Hypothalamus (tissue), 51 donors: ENCODE measurements around the gene RPS6KA2.

Experiments
- DNase-seq, 51 donors: peaks; one replicate each; lab custom pipeline; 2025; lab: John Stamatoyannopoulos, UW

Gene RPS6KA2

GRCh38 chr6:166617359-166617758 lies 9.7 kb downstream of the RPS6KA2 start:
- DNase-seq, result no peak

- DNase-seq, result no peak
Measured at GRCh38 chr6:166616261-166617238, 10.5 kb downstream of the RPS6KA2 start.

GRCh38 chr6:166615059-166615770 lies 11.8 kb downstream of the RPS6KA2 start:
- DNase-seq, result peak in 3 of 51 donors; percentile 13 to 49 (median 46)

- no peak for DNase-seq
Measured at GRCh38 chr6:166614589-166614988, 12.5 kb downstream of the RPS6KA2 start.

- DNase-seq, result no peak
Measured at GRCh38 chr6:166614171-166614583, 12.9 kb downstream of the RPS6KA2 start.

- DNase-seq, result no peak
Measured at GRCh38 chr6:166613027-166613426, 14.0 kb downstream of the RPS6KA2 start.

- DNase-seq, result no peak
Measured at GRCh38 chr6:166612471-166612881, 14.6 kb downstream of the RPS6KA2 start.

GRCh38 chr6:166611631-166612030 lies 15.4 kb downstream of the RPS6KA2 start:
- no peak for DNase-seq

- no peak for DNase-seq
Measured at GRCh38 chr6:166610069-166610468, 17.0 kb downstream of the RPS6KA2 start.

GRCh38 chr6:166608774-166609173 lies 18.3 kb downstream of the RPS6KA2 start:
- DNase-seq, result no peak

- DNase-seq, result no peak
Measured at GRCh38 chr6:166605752-166606151, 21.3 kb downstream of the RPS6KA2 start.

- DNase-seq, result no peak
Measured at GRCh38 chr6:166604911-166605310, 22.1 kb downstream of the RPS6KA2 start.

GRCh38 chr6:166604328-166604727 lies 22.7 kb downstream of the RPS6KA2 start:
- DNase-seq, result no peak

- peak in 1 of 51 donors; percentile 21 for DNase-seq
Measured at GRCh38 chr6:166603043-166603690, 23.9 kb downstream of the RPS6KA2 start.

- no peak for DNase-seq
Measured at GRCh38 chr6:166601956-166602355, 25.1 kb downstream of the RPS6KA2 start.

GRCh38 chr6:166600931-166601330 lies 26.1 kb downstream of the RPS6KA2 start:
- no peak for DNase-seq

- DNase-seq, result no peak
Measured at GRCh38 chr6:166599205-166599604, 27.8 kb downstream of the RPS6KA2 start.

GRCh38 chr6:166598441-166599138 lies 28.5 kb downstream of the RPS6KA2 start:
- peak in 3 of 51 donors; percentile 26 to 59 (median 42) for DNase-seq

GRCh38 chr6:166597711-166598440 lies 29.2 kb downstream of the RPS6KA2 start:
- peak in 23 of 51 donors; percentile 11 to 63 (median 43) for DNase-seq
